ENCODE data around the gene CHAMP1.
"Not testable (repeated sequence)": the region's sequence is repeated elsewhere in the genome, so short reads cannot be mapped to it uniquely, and the experiment has no call there.

GRCh38 chr13:114352763-114353162 lies 38.5 kb downstream of the CHAMP1 start:
- not testable (repeated sequence) for TF ChIP-seq POLR2AphosphoS5 (IDR thresholded peaks at IDR 0.05; ENCODE audit: low read depth, low read length); SIN3A (conservative IDR thresholded peaks at IDR 0.05 in 1 of 2, IDR thresholded peaks at IDR 0.05 in 1 of 2; ENCODE audit: low read depth in 1 of 2, low read length in 2 of 2); EP300 (IDR thresholded peaks at IDR 0.05; ENCODE audit: borderline replicate concordance in 1 of 2, low read depth in 2 of 2, low read length in 2 of 2); NRF1 (IDR thresholded peaks at IDR 0.05; ENCODE audit: low read depth, low read length)
- TF ChIP-seq, protein P1, sequence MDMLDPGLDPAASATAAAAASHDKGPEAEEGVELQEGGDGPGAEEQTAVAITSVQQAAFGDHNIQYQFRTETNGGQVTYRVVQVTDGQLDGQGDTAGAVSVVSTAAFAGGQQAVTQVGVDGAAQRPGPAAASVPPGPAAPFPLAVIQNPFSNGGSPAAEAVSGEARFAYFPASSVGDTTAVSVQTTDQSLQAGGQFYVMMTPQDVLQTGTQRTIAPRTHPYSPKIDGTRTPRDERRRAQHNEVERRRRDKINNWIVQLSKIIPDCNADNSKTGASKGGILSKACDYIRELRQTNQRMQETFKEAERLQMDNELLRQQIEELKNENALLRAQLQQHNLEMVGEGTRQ (IDR thresholded peaks at IDR 0.05; ENCODE audit: low read length), result not testable (repeated sequence)
